ENCODE results near the gene CHRNE. TPM values are rescaled to one million over a fixed set of nuclear protein-coding genes. Genes with fewer than 3 reads are reported as not detected.

CHRNE gene
- total RNA-seq, 4 donors from 2014 or later: 0.57 TPM; not detected in 3

- WGBS, 2 donors: 90 to 92% methylated on average over 2 to 24 of the region's 42 CpGs
- no peak for DNase-seq
- H3K36me3 ChIP-seq: peaks cover 78 to 100% (median 83%) of the 10 kb centered on the region in 3 donors
- intact Hi-C loops (cut with DNase I): no loop called here
- no peaks in the 10 kb centered on the region for H3K4me1 ChIP-seq
- no peak for TF ChIP-seq CTCF (IDR thresholded peaks at IDR 0.05)
- no peak for TF ChIP-seq POLR2A (IDR thresholded peaks at IDR 0.05)
- H3K9me3 ChIP-seq: no peaks in the 10 kb centered on the region
- H3K27ac ChIP-seq: no peak overlapping the region
- no peaks in the 10 kb centered on the region for H3K27me3 ChIP-seq
- no peak overlapping the region for H3K4me3 ChIP-seq
Measured at GRCh38 chr17:4891411-4892410, 11.2 kb downstream of the CHRNE start.

- Histone ChIP-seq H3K9me3 (no peaks in the 10 kb centered on the region), H3K4me3 (no peak overlapping the region), H3K27ac (no peak overlapping the region), H3K27me3 (no peaks in the 10 kb centered on the region), H3K4me1 (no peaks in the 10 kb centered on the region), H3K36me3 (peaks cover 62 to 100% (median 76%) of the 10 kb centered on the region in 3 donors)
- no peak for TF ChIP-seq CTCF (IDR thresholded peaks at IDR 0.05)
- TF ChIP-seq POLR2A (IDR thresholded peaks at IDR 0.05): no peak
- intact Hi-C loops (cut with DNase I): loop anchor here (5.0 kb wide), 2 partner anchors 100 to 155 kb away; partner anchors contain the start of genes GLTPD2, MED11 and VMO1
- DNase-seq: no peak
- WGBS, 2 donors: 91 to 95% methylated on average over 10 to 18 of the region's 18 CpGs
Measured at GRCh38 chr17:4887581-4887980, 15.3 kb downstream of the CHRNE start.

- DNase-seq: no peak
- intact Hi-C loops (cut with DNase I): loop anchor here (5.0 kb wide), 2 partner anchors 100 to 155 kb away; partner anchors contain the start of genes GLTPD2, MED11 and VMO1
- no peak overlapping the region for H3K4me3 ChIP-seq
Measured at GRCh38 chr17:4886830-4887229, 16.1 kb downstream of the CHRNE start.

GRCh38 chr17:4884489-4884888 is 18.4 kb downstream of the CHRNE start:
- intact Hi-C loops (cut with DNase I): no loop called here
- H3K4me3 ChIP-seq: no peak overlapping the region
- H3K4me1 ChIP-seq: peaks cover 8 to 18% (median 8%) of the 10 kb centered on the region in 3 donors
- no peaks in the 10 kb centered on the region for H3K9me3 ChIP-seq
- no peaks in the 10 kb centered on the region for H3K27me3 ChIP-seq
- DNase-seq: no peak
- TF ChIP-seq POLR2A (IDR thresholded peaks at IDR 0.05): no peak
- TF ChIP-seq CTCF (IDR thresholded peaks at IDR 0.05): no peak
- no peak overlapping the region for H3K27ac ChIP-seq
- peaks cover 38 to 97% (median 51%) of the 10 kb centered on the region in 3 donors for H3K36me3 ChIP-seq
- WGBS, 2 donors: 100% methylated on average over 1 to 3 of the region's 4 CpGs

More at GRCh38 chr17:4886830-4887229, 16.1 kb downstream of the CHRNE start:
- WGBS, 2 donors: 80 to 93% methylated on average over 6 to 7 of the region's 12 CpGs
- Histone ChIP-seq H3K27me3 (no peaks in the 10 kb centered on the region), H3K36me3 (peaks cover 58 to 98% (median 68%) of the 10 kb centered on the region in 3 donors), H3K4me1 (peaks cover 0 to 4% (median 0%) of the 10 kb centered on the region in 3 donors), H3K27ac (no peak overlapping the region), H3K9me3 (no peaks in the 10 kb centered on the region)
- TF ChIP-seq POLR2A (IDR thresholded peaks at IDR 0.05): no peak
- TF ChIP-seq CTCF (IDR thresholded peaks at IDR 0.05): no peak
